GM19324 (cell line): ENCODE results near the gene TDO2.
"Not testable (repeated sequence)": the region's sequence is repeated elsewhere in the genome, so short reads cannot be mapped to it uniquely, and the experiment has no call there.

Source experiments
- ATAC-seq: cut with Tn5 transposase; IDR thresholded peaks from one replicate; pipeline ENCODE4 v1.9.1; 2021; ENCODE audit warnings: mild to moderate bottlenecking, moderate library complexity; ENCODE audit not compliant: unreplicated experiment, low FRiP score

The TDO2 gene

GRCh38 chr4:155906554-155907247 is 3.2 kb downstream of the TDO2 start:
- ATAC-seq = no peak

- no peak for ATAC-seq
These were observed 4.1 kb downstream of the TDO2 start for GRCh38 chr4:155907556-155907955.

GRCh38 chr4:155908187-155909139 is 5.0 kb downstream of the TDO2 start:
- ATAC-seq = peak; percentile 72

- no peak for ATAC-seq
These were observed 6.2 kb downstream of the TDO2 start for GRCh38 chr4:155909615-155910226.

GRCh38 chr4:155911905-155912304 is 8.4 kb downstream of the TDO2 start:
- ATAC-seq = no peak

- ATAC-seq = no peak
These were observed 11.3 kb downstream of the TDO2 start for GRCh38 chr4:155914782-155915181.

- ATAC-seq = no peak
These were observed 18.1 kb downstream of the TDO2 start for GRCh38 chr4:155921597-155921996.

- ATAC-seq = no peak
These were observed 21.1 kb downstream of the TDO2 start for GRCh38 chr4:155924637-155925036.

- ATAC-seq = no peak
These were observed 26.3 kb downstream of the TDO2 start for GRCh38 chr4:155929833-155930232.

GRCh38 chr4:155930330-155930729 is 26.8 kb downstream of the TDO2 start:
- no peak for ATAC-seq

- ATAC-seq = no peak
These were observed 28.1 kb downstream of the TDO2 start for GRCh38 chr4:155931634-155932033.

GRCh38 chr4:155934634-155935033 is 31.1 kb downstream of the TDO2 start:
- ATAC-seq = not testable (repeated sequence)

- ATAC-seq = no peak
These were observed 32.0 kb downstream of the TDO2 start for GRCh38 chr4:155935389-155935986.

GRCh38 chr4:155941085-155941790 is 37.7 kb downstream of the TDO2 start:
- no peak for ATAC-seq

GRCh38 chr4:155941820-155942219 is 38.3 kb downstream of the TDO2 start:
- ATAC-seq = no peak

GRCh38 chr4:155943605-155944291 is 40.3 kb downstream of the TDO2 start:
- no peak for ATAC-seq

- ATAC-seq = no peak
These were observed 41.0 kb downstream of the TDO2 start for GRCh38 chr4:155944516-155944915.

GRCh38 chr4:155946486-155946885 is 43.0 kb downstream of the TDO2 start:
- ATAC-seq = no peak

GRCh38 chr4:155948541-155948940 is 45.0 kb downstream of the TDO2 start:
- ATAC-seq = no peak

GRCh38 chr4:155950461-155950860 is 47.0 kb downstream of the TDO2 start:
- no peak for ATAC-seq
